Heart left ventricle (tissue), 16 donors: Measurements from ENCODE around the gene RXRA. TPM values are rescaled to one million over a fixed set of nuclear protein-coding genes. Genes with fewer than 3 reads are reported as not detected.

Experiments used
- ATAC-seq, 4 donors: fragments of 200-7000 bp; cut with Tn5 transposase; one replicate each; pipeline ENCODE4 v1.9.1; 2020 to 2022; ENCODE audit warnings: moderate library complexity in 4 of 4, mild to moderate bottlenecking in 3 of 4, moderate number of reproducible peaks in 1 of 4
- DNase-seq, 5 donors: peaks; one replicate each; pipeline ENCODE4 v3.0.0-alpha.2; 2020
- H3K27ac ChIP-seq, 12 donors: fragments of 200-600 bp; sonication (generic) in 4 of 12; one replicate each; pipeline versions ENCODE4 v1.5.0 to v1.8.0; 2016 to 2022; ENCODE audit warnings: mild to moderate bottlenecking in 2 of 12
- H3K27me3 ChIP-seq, 9 donors: fragments of 200-600 bp; sonication (generic) in 2 of 9; one replicate each; pipeline versions ENCODE4 v1.5.1 to v1.8.0; 2016 to 2022; ENCODE audit warnings: mild to moderate bottlenecking in 3 of 9
- H3K36me3 ChIP-seq, 9 donors: fragments of 200-600 bp; sonication (generic) in 2 of 9; one replicate each; pipeline versions ENCODE4 v1.5.0 to v1.8.0; 2018 to 2022; ENCODE audit warnings: mild to moderate bottlenecking in 2 of 9
- H3K4me1 ChIP-seq, 12 donors: fragments of 200-600 bp; sonication (generic) in 4 of 12; one replicate each; pipeline versions ENCODE4 v1.5.0 to v1.8.0; 2016 to 2022; ENCODE audit warnings: mild to moderate bottlenecking in 3 of 12
- H3K4me3 ChIP-seq, 12 donors: fragments of 200-600 bp; sonication (generic) in 4 of 12; one replicate each; pipeline versions ENCODE4 v1.5.0 to v1.8.0; 2017 to 2022; ENCODE audit warnings: mild to moderate bottlenecking in 9 of 12, moderate library complexity in 4 of 12
- H3K9me3 ChIP-seq, 12 donors: fragments of 200-600 bp; sonication (generic) in 4 of 12; one replicate each; pipeline versions ENCODE4 v1.5.0 to v1.8.0; 2016 to 2022; ENCODE audit warnings: mild to moderate bottlenecking in 1 of 12
- CTCF ChIP-seq, 12 donors: fragments of 200-600 bp; sonication (generic) in 4 of 12; IDR thresholded peaks; one replicate each; pipeline versions ENCODE4 v1.5.0 to v1.8.0; 2018 to 2022; ENCODE audit warnings: antibody characterized with exemption in 12 of 12, mild to moderate bottlenecking in 5 of 12
- POLR2A ChIP-seq, 2 donors: fragments of 450-650 bp; IDR thresholded peaks; one replicate each; pipeline ENCODE4 v1.6.1; 2017; ENCODE audit warnings: antibody characterized with exemption in 2 of 2, mild to moderate bottlenecking in 2 of 2, moderate library complexity in 2 of 2
- WGBS, 4 donors: extraction: QIAGEN DNeasy Blood & Tissue Kit in 2 of 4; methylation state at CpG; one replicate each; pipeline versions ENCODE4 v1.1.5 to v1.1.7; 2013 to 2018; 5-methylcytosine and 5-hydroxymethylcytosine counted together
- intact Hi-C, 10 donors: fragments of 100-400 bp; cut with DNase I; formaldehyde crosslinking; loops; one replicate each; pipeline versions ENCODE4 v1.11.1 to v1.14.2; 2022
- polyA plus RNA-seq, 2 donors: library from polyadenylated mRNA; stranded (reverse); fragments of 200-250 nt; gene quantifications; one replicate each; pipeline ENCODE4 v1.2.3, GENCODE V29; 2013
- total RNA-seq, 9 donors: library from RNA; depleted of rRNA in 2 of 9; stranded (reverse); fragments of >200 nt in 2 of 9; fragmentation: NEBNext Ultra II Directional in 3 of 9; extraction: Animal tissue kit (Norgen Biotek cat#: 25700) in 3 of 9; gene quantifications; one replicate each; pipeline versions ENCODE4 v1.1.0 to v1.2.4, GENCODE V29; 2016 to 2023
- donor health status: ischemic (EF 13 %, LVEDD 7.1; RV severe dilation, severe dysfunction).
- donor health status: healthy with polysubstance abuse.
- donor health status: DM: no; HTN: yes; CAD: no.
- donor health status: DM: no; HTN: no; CAD: no.
- donor health status: ischemic (EF 25% LVEDD 6.9; RV normal size, moderate dysfunction).
- donor health status: ischemic (EF 25% LVEDD 5.7; RV mildly dilated, moderate dysfunction).
- donor health status: healthy.
- donor health status: DM: yes; HTN: yes; CAD: no.
- donor health status: ischemic (EF 35%, LVEDD 5.7; RV mildly dilated, moderate dysfunction).
- donor health status: nonischemic (EF 11% LVEDD 7.7; RV severe dilation, severe dysfunction).
- donor health status: DM: yes; HTN: yes; CAD: no.
- donor health status: PGD.
- donor health status: ischemic (EF 29% LVEDD 5.4; RV normal size, mild dysfunction).
- donor health status: nonischemic (EF 23%, LVEDD 6.1; RV moderate dilation, normal function).

Gene RXRA
- total and polyA plus RNA-seq, 11 donors = 45.5 to 87.9 (median 54.9) TPM

DNA sequence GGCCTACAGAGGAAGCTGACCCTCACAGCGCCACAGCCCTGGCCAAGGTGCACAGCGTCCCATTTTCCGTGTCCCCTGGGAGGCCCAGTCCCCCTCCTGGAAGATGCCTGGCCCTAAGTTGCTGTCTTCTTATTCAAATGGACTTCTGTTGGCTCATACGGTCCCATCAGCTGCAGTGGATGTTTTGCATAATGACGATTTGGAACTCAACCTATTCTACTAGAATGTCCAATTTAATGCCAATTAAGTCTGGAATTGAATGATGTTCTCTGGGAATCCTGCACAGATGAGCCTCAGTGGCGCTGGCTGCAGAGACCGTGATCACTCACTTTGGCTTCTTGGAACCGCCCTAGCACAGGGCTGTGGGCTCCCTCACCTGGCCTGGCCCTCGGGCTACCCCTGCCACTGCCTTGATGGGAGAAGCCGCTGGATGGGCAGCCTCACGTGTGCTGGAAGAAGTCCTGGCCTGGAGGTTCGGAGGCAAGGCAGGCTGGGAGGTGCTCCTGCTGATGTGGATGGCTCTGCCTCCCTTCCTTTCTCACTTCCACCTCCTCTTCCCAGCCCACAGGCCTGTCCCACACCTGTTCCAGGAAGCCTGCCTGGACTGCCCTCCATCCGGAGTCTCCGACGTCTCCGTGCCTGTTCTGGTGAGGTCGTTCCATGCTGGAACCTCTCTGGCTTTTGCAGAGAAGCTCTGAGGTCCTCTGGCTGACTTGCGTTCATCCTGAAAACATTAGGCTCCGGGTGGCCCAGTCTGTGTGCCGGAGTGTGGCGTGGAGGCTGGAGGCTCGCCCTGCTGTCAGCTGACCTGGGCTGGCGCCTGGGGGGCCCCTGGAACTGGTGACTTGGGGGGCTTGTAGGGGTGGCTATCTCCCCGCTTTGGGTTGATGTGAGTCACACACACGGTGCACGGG is 147.1 kb downstream of the RXRA start:
- no peaks in the 10 kb centered on the region for H3K27me3 ChIP-seq
- no peaks in the 10 kb centered on the region for H3K9me3 ChIP-seq
- ATAC-seq = no peak
- H3K4me1 ChIP-seq = peaks cover 0 to 56% (median 27%) of the 10 kb centered on the region in 12 donors
- H3K36me3 ChIP-seq = no peaks in the 10 kb centered on the region
- intact Hi-C loops = loop anchor here in 2 of 10 donors (5.0 to 10.0 kb wide), 2 partner anchors 61 to 169 kb away; partner anchors contain the start of gene COL5A1 (in 1 of the 2)
- no peak for DNase-seq
- H3K27ac ChIP-seq = peak overlapping the region in 10 of 12 donors; percentile 30 to 76 (median 65)
- no peak for TF ChIP-seq CTCF (IDR thresholded peaks at IDR 0.05)
- no peak for TF ChIP-seq POLR2A (IDR thresholded peaks at IDR 0.05)
- H3K4me3 ChIP-seq = no peak overlapping the region
- 52 to 73% (median 66%) methylated on average over 15 to 26 of the region's 26 CpGs for WGBS, 4 donors

- peak overlapping the region in 10 of 12 donors; percentile 15 to 76 (median 66) for H3K27ac ChIP-seq
- DNase-seq (peak; percentile 54 to 82 (median 75)), ATAC-seq (peak; percentile 43 to 76 (median 68))
- no peaks in the 10 kb centered on the region for H3K9me3 ChIP-seq
- no peaks in the 10 kb centered on the region for H3K36me3 ChIP-seq
- H3K27me3 ChIP-seq = no peaks in the 10 kb centered on the region
- intact Hi-C loops = loop anchor here in 2 of 10 donors (5.0 to 10.0 kb wide), 2 partner anchors 61 to 168 kb away; partner anchors contain the start of gene COL5A1 (in 1 of the 2)
- TF ChIP-seq POLR2A (IDR thresholded peaks at IDR 0.05) = no peak
- TF ChIP-seq CTCF (IDR thresholded peaks at IDR 0.05) = no peak
- peaks cover 0 to 50% (median 24%) of the 10 kb centered on the region in 12 donors for H3K4me1 ChIP-seq
- WGBS, 4 donors = 28 to 52% (median 44%) methylated on average over 3 to 7 of the region's 7 CpGs
- no peak overlapping the region for H3K4me3 ChIP-seq
Observed at GRCh38 chr9:134474055-134474370, 147.8 kb downstream of the RXRA start.

DNA sequence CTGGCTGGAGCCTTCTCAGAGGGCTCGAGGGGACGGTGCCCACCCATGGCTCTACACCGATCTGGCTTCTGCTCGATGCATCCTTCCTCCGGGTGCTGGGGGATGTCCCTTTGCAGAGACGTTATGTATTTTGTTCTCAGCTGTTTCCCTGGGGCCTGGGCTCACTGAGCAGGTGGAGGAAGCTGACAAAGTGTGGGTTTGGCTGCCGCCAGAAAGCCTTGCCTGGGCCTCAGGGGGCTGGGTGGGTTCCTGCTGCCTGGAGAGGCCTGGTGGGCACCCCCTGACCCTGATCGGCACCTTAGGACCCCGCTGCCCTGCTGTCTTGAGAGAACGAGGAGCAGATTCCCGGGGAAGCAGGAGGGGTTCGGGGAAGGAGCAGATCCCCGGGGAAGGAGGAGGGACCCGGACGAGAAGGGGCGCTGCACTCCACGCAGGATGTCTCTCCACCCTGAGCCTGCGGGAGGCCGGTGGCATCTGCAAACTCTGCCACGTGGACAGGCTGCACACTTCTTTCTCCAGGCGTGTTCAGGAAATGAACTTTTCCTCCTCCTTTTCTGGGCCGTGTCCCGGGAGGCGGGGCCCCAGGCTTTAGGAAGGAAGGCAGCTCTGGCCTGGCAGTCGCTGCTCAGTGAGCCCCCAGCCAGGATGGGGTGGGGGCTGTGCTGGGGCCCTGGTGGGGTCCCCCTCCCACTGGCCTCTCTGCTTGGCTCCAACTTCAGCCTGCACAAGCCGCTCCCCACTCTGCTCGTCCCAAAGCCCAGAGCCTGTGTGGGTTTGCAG is 148.9 kb downstream of the RXRA start:
- no peaks in the 10 kb centered on the region for H3K9me3 ChIP-seq
- TF ChIP-seq CTCF (IDR thresholded peaks at IDR 0.05) (no peak), POLR2A (IDR thresholded peaks at IDR 0.05) (no peak)
- intact Hi-C loops = loop anchor here in 2 of 10 donors (5.0 to 10.0 kb wide), 2 partner anchors 60 to 167 kb away; partner anchors contain the start of gene COL5A1 (in 1 of the 2)
- 23 to 44% (median 36%) methylated on average over 19 to 27 of the region's 27 CpGs for WGBS, 4 donors
- no peaks in the 10 kb centered on the region for H3K27me3 ChIP-seq
- H3K36me3 ChIP-seq = no peaks in the 10 kb centered on the region
- ATAC-seq (peak; percentile 48 to 91 (median 68)), DNase-seq (peak; percentile 78 to 84 (median 83))
- no peak overlapping the region for H3K4me3 ChIP-seq
- peaks cover 0 to 42% (median 23%) of the 10 kb centered on the region in 12 donors for H3K4me1 ChIP-seq
- H3K27ac ChIP-seq = peak overlapping the region in 11 of 12 donors; percentile 42 to 76 (median 65)
